HG03103 (cell line): ENCODE results near the gene ADARB2.
"Not testable (repeated sequence)": the region's sequence is repeated elsewhere in the genome, so short reads cannot be mapped to it uniquely, and the experiment has no call there.

Source experiments
- ATAC-seq: cut with Tn5 transposase; IDR thresholded peaks from one replicate; pipeline ENCODE4 v1.9.1; 2021; ENCODE audit warnings: low read depth; ENCODE audit not compliant: unreplicated experiment

Gene ADARB2

DNA sequence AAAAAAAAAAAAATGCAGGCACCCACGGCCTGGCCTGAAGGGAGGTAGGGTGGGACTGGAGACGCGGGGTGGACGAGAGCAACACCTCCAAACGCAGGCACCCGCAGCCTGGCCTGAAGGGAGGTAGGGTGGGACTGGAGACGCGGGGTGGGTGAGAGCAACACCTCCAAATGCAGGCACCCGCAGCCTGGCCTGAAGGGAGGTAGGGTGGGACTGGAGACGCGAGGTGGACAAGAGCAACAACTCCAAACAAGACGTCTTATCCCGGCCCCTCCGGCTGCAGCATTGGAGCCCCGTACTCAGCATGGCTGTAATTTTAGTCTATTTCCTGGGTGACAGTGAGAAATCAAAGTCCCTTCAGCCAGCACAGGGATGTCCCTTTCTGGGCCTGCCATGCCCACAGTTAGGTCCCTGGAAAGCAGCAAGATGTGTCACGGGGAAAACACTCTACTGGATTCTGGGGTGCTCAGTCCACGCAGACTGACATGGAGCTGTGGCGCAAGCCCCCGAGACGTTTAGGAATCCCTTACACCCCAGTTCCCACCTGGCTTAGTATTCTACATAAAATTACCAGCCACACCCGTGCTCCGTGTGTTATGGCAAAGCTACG lies 561.3 kb downstream of the ADARB2 start:
- no peak for ATAC-seq

DNA sequence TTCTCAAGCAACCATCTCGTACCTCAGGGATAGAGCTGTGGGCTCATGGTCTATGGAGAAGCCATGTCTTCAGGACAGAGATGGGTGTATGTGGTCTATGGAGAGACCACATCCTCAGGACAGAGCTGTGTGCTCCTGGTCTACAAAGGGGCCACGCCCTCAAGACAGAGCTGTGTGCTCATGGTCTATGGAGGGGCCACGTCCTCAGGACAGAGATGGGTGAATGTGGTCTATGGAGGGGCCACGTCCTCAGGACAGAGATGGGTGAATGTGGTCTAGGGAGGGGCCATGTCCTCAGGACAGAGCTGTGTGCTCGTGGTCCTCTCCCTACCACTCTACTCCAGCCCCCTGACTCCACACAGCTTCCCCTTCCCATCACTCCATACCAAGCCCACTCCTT lies 563.3 kb downstream of the ADARB2 start:
- no peak for ATAC-seq

DNA sequence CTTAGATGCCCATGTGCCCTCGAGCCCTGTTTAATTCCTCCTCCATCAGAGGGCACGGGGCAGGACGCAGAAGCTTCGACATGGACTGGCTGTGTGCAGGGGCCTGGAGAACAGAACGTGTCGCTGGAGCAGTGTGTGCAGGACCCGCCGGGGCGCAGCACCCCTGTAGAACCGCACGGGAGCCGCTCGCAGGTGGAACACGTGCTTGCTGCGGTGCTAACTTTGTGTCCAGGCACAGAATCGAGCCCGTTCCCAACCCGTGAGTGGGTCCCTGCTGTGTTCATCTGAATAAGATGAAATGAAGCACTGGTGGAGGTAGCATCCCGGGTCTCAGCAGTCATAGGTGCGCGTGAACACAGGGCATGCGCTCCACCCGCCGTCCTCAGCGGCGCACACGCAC lies 564.2 kb downstream of the ADARB2 start:
- no peak for ATAC-seq

DNA sequence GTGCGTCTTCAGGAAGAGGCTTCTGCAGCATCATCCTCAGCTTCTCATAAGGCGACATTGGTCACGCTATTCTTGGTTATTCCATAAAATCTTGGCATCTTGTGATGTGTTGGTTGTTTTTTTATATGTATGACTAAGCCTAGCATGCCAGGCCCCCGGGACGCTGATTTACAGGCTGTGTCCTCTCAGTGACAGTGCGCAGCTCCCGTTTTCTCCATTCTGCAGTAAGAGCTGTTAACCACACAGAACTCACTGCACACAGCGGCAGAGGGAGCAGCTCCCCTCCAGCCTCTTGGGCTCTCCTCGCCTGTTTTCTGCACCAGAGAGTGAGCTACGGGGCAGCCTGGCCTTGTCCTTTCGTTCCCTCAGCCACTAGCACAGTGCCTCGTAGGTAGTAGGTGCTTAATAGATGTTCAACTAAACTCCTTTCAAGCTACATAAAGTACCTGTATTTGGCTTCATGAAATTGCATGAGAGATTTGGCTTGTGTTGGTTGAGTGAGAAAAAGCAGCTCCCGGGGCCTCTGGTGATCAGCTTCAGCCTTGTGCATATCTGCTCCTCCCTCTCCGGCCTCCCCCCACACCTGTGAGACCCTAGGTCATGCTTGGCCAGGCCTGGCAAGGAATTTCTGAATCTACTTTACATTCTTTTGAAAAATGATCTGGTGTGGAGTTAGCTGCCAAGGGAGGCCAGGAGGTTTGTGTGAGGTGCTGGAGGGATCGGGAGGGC lies 564.9 kb downstream of the ADARB2 start:
- ATAC-seq: no peak

DNA sequence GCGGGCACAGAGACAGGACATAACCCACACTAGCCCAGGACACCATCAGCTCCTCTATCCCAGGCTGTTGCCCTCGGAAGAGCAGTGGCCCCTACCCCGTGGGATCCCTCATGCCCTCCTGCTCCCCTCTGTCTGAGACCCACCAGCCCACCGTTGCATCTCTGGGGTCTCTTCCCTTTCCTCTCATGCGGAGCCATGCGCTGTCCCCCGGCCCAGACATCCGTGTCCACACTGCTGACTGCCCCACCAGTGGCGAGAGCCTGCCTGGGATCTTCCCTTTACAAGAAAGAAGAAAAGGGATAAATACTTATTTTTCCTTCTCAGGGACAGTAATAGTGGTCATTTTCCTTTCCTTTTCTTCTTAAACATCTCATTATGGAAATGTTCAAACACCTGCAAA lies 565.7 kb downstream of the ADARB2 start:
- ATAC-seq: no peak

DNA sequence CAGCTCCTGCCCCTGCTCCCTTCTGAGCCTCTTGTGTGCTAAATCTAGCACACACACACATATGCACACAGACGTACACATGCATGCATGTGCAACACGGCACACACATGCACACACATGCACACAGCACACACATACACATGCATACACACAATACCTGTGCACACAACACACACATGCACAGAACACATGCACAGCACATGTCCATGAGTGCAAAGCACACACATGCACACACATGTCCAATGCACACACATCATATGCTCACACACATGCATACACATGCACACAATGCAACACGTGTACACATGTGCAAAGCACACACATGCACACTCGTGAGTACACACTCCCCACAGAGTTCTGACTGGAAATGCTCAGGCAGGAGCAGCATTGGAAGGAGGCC lies 566.1 kb downstream of the ADARB2 start:
- ATAC-seq: no peak

DNA sequence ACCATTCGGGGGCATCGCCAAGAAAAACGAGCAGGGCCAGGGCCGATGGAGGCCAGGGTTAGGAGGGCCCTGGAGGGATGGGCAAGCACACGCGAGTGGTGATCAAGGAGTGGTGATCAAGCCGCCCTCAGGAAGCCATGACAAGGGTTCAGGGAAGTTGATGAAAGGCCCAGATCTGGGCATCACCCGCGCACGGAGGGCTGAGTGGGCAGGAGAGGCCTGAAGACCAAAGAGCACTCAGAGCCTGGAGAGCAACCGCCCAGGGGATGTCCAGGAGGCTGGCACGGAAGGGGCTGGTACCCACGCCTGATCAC lies 566.5 kb downstream of the ADARB2 start:
- ATAC-seq: no peak

DNA sequence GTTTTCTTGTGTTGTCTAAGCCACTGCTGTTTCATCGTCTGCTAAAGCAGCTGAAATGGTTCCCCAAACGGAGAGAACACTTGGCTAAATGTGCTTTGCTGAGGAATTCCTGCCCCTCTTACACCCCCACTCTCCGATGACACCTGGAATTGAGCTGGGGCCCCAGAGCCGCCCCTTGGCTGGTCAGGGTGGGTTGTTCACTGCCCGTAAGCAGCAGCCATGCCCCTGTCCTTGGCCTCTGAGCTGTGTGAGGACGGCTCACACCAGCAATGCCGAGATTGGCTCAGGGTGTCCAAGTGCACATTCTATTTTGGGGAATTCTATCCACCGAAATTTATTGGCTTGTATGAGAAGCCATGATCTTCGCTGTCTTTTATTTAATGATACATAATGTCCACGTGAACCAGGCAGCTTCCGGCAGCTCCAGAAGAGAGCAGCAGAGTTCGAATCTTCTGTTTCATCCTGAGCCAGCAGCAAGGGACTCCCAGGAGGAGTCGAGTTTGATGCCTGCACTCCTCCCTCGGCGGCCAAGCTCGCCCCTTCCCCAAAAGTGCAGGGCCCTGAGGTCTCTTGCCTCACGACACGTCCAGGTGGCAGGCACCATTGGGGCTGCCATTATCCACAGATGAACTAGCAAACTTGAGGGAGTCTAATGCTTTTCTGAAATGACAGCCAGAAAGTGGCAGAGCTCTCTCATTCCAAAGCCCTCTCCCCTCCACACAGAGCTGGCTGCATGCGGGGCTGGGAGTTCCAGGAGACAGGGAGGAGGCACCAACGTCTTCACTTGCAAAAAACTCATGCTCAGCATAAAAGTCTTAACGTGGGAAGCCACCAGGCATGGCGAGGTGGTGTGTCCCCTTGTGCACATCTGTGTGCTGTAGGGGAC lies 567.1 kb downstream of the ADARB2 start:
- ATAC-seq: no peak

DNA sequence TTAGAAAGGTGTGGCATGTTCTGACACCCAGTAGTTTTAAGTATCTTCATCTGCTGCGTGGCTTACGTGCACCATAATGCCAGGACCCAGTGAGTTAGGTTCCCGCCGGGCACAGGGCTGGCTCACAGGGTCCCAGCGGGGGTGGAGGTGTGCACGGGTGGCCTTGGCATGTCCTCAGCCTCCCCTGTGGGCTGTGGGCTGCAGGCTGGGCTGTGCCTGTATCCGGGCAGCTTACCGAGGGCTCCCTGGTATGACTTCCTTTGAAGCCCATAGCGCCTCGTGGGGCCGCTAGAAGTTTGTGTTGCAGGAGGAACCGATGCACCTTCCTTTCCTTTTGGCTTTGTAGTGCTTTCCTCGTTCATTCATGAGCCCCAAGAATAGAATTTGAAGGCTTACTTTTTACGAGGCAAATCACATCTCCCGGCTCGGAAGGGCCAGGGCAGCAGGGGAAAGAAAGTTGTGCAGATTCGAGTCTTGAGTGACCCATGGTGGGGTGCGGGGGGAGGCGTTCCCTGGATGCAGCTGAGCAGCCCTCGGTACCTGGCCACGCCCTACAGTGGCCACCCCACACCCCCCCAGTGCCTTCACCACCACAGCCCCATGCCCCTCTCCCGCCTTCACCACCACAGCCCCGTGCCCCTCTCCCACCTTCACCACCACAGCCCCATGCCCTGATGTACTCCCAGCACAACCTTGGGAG lies 568.0 kb downstream of the ADARB2 start:
- no peak for ATAC-seq

DNA sequence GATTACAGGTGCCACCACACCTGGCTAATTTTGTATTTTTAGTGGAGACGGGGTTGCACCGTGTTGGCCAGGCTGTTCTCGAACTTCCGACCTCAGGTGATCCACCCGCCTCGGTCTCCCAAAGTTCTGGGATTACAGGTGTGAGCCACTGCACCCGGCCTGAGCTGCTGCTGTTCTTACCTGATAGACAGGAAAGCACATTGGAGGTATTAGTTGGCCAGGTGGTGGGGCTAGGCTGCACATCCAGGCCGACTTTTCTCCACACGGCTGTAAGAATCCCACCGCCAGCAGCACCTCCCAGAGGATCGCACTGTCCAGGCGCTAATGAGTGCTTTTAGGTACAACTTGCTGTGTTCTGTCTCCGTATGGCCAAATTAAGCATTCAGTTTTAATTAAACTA lies 568.6 kb downstream of the ADARB2 start:
- ATAC-seq: no peak

DNA sequence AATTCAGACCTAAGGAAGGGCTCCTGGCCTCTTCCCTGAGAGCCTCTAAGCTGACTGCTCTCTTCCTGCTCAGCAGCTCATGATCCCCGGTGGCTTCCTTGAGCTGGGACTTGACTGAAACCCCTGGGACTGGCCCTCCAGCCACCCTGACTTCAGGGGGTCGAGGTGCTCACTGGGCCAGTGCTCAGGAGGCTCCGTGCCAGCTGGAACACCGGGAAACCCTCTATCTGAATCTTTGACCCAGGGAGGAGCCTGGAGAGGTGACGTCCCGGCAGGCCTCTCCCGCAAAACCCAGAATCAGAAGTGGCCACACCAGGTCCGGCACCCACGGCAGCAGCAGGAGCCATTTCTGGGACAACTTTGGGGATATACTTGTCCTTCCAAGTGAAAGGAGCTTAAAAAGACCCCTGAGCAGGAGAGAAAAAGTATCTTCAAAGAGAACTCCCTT lies 570.5 kb downstream of the ADARB2 start:
- no peak for ATAC-seq

DNA sequence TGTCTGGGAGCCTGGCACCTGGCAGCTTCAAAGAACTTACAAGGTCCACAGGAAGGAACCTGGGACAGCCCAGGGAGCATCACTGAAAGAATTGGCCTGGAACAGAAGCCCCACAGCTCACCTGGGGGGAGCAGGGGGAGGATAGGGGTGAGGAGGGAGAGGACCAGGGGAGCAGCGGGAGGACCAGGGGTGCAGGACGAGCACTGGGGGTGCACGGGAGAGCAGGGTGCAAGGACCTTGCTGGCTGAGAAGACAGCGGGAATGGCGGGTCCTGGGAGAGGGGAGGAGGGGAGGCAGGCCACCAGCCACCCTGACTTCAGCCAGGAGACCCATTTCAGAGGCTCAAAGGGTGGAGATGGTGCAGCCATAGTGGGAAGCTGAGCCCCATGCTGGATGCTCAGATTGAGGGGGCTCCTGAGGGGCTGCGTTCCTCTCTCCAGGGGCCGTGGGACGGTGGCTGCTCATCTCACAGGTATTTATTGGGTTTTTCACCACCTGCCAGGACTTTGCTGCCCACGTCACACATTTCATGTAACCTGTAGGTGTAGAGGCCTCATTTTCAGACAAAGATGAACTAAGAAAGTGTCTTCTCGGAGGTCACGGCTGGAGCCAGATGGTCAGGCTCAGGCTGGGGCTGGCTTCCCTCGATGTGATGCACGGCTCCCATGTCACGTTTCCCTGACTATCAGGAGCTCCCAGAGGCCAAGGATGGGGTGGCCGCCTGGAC lies 571.1 kb downstream of the ADARB2 start:
- ATAC-seq: no peak

DNA sequence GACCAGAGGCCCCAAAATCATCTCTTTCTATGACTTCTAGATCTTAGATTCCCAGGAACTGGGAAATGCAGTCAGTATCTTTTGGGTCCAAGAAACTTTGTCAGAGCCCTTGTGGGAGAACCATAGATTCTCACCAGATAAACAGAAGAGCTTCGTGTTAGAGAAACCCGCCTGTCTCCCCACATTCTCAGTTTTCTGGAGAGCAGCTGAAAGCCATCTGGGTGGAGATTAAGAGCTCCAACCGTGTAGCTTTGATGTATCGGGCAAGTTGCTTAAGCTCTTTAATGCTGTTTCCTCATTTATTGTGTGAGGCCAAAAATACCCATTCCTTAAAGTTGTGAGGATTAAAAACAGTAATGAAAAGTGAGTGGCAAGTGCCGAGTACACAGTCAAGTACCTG lies 573.5 kb downstream of the ADARB2 start:
- ATAC-seq: no peak

DNA sequence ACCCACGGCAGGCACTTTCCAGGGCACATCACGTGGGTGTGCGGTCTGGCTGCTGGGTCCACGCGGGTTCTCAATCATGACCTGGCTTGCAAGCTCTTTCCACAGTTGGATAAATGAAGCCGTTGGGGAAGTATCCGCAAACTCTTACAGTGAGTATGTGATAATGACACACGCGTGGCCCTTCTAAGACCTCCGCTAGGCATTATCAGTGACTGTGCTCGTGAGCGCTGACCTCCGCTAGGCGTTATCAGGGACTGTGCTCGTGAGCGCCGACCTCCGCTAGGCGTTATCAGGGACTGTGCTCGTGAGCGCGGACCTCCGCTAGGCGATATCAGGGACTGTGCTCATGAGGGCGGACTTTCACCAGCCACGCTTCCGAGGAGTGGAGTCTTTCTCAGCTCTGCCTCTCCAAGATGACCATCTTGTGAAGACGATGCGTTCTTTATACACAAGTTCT lies 574.1 kb downstream of the ADARB2 start:
- ATAC-seq: no peak

DNA sequence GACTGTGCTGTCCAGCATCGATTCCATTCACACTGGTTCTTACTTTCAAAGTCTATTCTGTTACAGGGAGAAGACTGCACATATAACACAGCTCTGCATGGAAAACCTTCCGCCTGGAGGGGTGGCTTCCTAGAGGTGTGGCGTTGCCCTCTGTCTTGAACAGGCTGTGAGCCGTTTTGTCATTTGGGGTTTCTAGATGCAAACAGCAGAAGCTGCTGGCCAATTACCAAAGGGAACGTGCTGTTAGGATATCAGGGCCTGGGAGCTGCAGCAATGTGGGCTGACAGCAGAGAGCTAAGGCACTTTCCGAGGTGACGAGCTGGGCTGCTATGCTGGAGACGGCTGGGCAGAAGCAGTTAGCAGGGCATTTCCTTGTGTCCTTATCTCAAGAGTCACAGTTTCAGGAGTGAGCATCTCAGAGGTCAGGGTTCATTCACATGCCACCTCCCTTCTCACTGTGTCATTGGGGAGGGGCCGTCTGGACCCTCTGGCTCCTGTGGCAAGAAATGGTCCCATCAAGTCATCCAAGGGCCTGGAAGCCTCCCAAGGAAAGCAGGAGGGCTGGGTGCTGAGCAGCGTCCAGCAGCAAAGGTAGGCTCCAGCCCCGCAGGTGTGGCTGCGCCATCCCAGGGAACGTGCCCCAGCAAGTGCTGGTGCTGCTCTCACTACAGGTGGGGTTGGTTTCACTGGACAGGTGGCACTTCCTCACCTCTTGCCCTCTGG lies 574.7 kb downstream of the ADARB2 start:
- no peak for ATAC-seq

DNA sequence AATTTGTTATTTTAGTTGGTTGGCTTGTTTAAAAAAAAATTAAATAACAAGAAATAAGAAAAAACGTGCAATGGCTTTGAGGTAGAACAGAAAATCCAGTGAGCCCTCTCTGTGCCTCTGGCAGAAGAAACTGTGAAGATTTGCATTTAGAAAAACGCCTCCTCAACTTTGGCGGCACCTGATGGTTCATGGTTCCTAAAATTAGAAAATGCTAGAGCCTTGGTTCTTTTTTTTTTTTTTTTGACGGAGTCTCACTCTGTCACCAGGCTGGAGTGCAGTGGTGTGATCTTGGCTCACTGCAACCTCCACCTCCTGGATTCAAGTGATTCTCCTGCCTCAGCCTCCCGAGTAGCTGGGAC lies 576.0 kb downstream of the ADARB2 start:
- ATAC-seq: not testable (repeated sequence)

DNA sequence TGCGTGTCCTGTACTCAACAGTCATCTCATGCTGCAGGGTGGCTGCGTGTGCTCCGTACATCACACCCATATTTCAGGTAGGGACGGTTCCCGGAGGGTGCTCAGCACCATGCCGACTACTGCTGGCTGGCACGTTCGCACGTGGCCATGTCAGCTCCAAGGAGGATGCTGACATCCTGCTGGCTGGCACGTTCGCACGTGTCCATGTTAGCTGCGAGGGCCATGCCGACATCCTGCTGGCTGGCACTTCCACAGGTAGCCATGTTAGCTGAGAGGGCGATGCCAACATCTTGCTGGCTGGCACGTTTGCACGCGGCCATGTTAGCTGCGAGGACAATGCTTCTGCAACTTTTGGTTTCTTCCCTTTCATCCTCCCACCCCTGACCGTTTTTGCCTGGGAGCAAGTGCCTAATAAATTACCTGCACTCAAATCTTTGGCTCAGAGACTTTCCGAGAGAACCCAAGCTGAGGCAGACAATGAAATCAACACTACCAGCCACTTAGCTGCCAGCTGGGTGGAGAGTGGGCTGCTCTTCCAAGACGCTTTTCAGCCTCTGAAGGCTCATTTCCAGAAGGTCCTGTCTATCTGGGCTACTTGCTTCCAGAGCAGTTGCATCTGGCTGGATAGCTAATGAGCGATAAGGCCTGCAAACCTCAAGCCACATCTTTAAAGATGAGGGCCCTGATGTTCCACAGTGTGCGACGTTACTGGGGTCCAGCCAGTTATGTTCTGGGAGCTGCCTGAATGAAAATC lies 576.6 kb downstream of the ADARB2 start:
- no peak for ATAC-seq

DNA sequence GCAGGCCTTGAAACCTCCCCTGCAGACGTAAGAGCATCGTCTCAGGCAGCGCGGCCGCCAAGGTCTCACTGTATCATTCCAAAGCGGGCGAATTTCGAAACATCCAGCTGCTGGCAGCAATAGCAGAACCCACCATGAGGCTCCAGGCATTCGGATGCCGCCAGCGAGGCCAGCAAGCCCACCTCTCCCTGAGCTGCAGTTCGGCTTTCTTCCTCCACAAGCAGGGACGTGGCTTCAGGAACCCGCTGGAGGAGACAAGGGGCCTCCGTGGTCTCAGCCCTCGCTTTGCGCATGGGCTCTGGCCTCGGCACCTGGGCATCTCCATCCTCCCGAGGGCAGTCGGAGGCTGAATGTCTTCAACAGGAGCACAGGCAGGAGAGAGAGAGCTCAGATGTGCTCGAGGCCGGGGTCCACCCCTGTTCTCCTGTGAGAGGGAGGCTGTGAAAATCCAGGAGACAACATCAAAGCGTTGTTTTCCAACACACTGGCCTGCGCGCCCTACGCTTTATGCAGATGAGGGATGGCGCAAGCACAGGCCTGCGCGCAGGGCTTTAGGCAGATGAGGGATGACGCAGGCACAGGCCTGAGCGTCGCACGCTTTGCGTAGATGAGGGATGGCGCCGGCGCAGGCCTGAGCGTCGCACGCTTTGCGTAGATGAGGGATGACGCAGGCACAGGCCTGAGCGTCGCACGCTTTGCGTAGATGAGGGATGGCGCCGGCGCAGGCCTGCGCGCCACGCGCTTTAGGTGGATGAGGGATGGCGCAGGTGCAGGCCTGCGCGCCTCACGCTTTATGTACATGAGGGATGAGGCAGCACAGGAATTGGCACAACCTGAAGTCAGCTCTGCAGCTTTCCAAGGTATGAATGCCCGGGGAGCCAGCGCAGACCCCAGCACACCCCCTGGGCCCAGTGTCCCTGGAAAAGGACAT lies 577.9 kb downstream of the ADARB2 start:
- no peak for ATAC-seq
